NCI-H128 (cell line): ENCODE measurements around the gene OR7C2.
"Not testable (repeated sequence)": the region's sequence is repeated elsewhere in the genome, so short reads cannot be mapped to it uniquely, and the experiment has no call there.

ENCODE experiments used
- DNase-seq: peaks from one replicate; lab custom pipeline; 2025; ENCODE audit not compliant: unreplicated experiment; lab: John Stamatoyannopoulos, UW

OR7C2 gene

DNA sequence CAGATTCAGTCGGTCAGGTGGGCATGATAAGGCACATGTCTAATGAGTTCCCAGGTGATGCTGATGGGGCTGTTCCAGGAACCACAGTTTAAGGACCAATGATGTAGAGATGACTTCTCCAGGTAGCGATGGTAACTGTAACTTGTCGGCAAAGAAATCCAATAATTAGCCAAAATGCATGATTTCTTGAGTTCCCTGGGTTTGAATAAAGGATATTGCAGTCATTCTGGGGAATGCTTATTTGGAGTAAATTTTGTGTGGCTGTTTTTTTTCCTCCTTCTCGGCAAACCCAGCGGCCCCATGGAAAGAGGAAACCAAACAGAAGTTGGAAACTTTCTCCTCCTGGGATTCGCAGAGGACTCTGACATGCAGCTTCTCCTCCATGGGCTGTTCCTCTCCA, at the start of gene OR7C2:
Gene OR7C2, plus strand, starts transcription at position 301 of the 400 bp plus-strand sequence. Its CDS starts 0 bp downstream, at position 301.
- DNase-seq = no peak

GRCh38 chr19:14901675-14902260, 39.5 kb upstream of the OR7C2 start:
- no peak for DNase-seq

DNA sequence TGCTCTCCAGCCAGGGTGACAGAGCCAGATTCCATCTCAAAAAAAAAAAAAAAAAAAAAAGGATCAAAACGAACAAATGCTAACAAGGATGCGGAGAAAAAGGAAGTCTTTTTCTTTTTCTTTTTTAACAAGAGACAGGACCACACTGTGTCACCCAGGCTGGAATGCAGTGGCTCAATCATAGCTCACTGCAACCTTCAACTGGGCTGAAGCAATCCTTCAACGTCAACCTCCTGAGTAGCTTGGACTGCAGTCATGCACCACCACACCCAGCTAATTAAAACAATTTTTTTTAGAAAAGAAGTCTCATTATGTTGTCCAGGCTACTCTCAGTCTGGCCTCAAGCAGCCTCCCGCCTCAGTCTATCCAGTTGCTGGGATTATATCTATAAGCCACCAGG, 34.6 kb upstream of the OR7C2 start:
- no peak for DNase-seq

GRCh38 chr19:14915116-14915515, 26.2 kb upstream of the OR7C2 start:
- no peak for DNase-seq

GRCh38 chr19:14916848-14917247, 24.4 kb upstream of the OR7C2 start:
- no peak for DNase-seq

GRCh38 chr19:14933506-14933905, 7.8 kb upstream of the OR7C2 start:
- no peak for DNase-seq

GRCh38 chr19:14940266-14940665, 1.0 kb upstream of the OR7C2 start:
- no peak for DNase-seq

DNA sequence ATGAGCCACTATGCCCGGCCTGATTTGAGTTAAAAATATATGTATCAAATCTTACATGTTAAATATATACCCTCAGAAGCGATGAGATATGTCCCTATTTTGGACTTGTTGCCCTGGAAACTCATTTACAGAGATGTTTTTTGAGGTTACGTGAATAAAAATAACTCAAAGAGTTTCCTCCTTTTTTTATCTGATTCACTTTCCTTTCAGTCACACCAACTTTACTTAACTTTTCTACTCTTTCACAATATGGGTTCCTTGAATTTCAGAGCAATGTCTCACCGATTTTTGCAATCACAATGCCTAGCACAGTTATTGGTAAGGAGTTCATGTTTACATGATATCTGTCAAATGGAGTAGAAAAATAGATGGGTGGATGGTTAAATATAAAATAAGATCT, 2.3 kb downstream of the OR7C2 start:
- no peak for DNase-seq

DNA sequence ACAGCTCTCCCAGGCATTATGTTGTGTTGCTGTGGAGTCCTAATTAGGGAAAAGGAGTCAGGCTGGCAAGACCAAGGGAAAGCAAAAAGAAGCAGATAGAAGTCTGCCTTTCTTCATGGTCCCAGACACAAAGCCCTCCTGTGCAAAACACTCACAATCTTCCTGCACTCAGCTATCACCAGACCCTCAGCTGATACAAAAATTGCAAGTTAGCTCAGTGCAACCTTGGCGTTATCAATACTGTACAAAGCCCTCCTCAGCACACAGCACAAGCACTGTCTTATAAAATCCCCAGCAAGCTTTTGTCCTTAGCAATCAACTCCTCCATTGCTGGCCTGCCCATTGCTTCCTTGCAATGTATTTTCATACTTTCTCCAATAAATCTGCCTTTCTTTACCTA, 3.2 kb downstream of the OR7C2 start:
- DNase-seq = no peak

DNA sequence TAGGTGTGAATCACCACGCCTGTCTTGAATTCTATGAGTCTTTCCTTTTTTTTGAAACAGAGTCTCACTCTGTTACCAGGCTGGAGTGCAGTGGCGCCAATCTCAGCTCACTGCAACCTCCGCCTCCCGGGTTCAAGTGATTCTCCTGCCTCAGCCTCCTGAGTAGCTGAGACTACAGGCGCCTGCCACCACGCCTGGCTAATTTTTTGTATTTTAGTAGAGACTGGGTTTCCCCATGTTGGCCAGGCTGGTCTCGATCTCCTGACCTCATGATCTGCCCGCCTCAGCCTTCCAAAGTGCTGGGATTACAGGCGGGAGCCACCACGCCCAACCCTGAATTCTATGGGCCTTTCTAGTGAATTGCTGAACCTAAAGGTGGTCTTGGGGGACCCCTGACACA, 8.1 kb downstream of the OR7C2 start:
- DNase-seq = not testable (repeated sequence)

GRCh38 chr19:14949876-14950275, 8.6 kb downstream of the OR7C2 start:
- DNase-seq = no peak

GRCh38 chr19:14950421-14950820, 9.1 kb downstream of the OR7C2 start:
- DNase-seq = no peak

- no peak for DNase-seq
These were observed 11.5 kb downstream of the OR7C2 start for GRCh38 chr19:14952767-14953166.

- no peak for DNase-seq
These were observed 12.9 kb downstream of the OR7C2 start for GRCh38 chr19:14954071-14954655.

GRCh38 chr19:14957464-14957863, 16.2 kb downstream of the OR7C2 start:
- no peak for DNase-seq

DNA sequence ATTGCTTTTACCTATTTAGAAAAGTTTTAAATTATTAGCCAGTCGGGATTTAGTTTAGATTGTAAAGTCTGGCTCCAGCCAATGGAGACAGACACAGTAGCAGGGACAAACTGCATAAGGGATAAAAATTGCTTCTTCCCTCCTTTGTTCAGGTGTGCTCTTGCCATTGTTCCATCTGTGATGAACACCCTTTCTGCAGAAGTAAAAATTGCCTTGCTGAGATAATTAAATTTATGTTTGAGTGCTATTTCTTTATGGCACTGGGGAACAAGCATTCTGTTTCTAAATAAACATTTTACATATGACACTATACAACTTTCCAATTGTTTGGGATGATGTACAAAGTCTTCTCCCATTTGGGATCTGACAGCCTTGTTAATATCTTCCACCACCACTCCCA, 18.0 kb downstream of the OR7C2 start:
- no peak for DNase-seq

GRCh38 chr19:14961956-14962685, 20.8 kb downstream of the OR7C2 start:
- no peak for DNase-seq

GRCh38 chr19:14968247-14968646, 27.0 kb downstream of the OR7C2 start:
- DNase-seq = no peak

- no peak for DNase-seq
These were observed 30.2 kb downstream of the OR7C2 start for GRCh38 chr19:14971474-14971873.

DNA sequence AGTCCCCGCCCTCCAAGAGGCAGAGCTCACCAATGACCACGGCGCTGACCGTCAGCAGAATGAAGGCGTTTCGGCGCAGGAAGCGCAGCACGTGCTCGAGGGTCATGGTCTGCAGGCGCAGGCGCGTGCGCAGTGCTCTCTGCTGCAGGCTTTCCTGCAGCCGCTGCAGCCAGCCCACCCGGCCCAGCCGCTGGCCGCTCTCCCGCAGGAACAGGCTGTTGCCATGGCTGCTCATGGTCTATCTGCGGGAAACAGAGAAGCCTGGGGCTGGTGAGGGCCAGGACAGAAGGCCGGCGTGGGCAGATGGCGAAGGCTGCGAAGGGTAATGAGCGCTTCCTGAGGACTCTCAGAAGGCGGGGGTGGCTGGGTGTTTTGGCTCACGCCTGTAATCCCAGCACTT, 31.4 kb downstream of the OR7C2 start:
- no peak for DNase-seq

DNA sequence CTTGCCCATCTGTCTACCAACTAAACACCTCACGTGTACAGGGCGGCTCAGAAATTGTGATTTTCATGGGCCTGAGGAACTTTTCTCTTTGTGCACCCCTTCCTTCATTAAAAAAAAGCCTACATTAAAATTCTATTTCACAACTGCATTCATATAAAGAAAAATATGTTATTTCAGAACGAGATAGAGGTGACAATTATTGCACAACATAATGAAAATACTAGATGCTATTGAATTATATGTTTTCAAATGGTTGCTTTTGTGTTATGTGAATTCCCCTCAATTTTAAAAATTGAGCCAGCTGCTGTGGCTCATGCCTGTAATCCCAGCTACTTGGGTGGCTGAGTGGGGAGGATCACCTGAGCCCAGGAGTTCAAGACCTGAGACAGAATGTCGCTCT, 33.2 kb downstream of the OR7C2 start:
- DNase-seq = no peak

GRCh38 chr19:14977128-14977527, 35.8 kb downstream of the OR7C2 start:
- no peak for DNase-seq
